HCT116 (cell line): ENCODE data around the gene SLC25A13. TPM values are rescaled to one million over a fixed set of nuclear protein-coding genes. Genes with fewer than 3 reads are reported as not detected.

Source experiments
- ATAC-seq: fragments of 200-7000 bp; cut with Tn5 transposase; 2 replicates; pipeline ENCODE4 v1.9.1; 2020; ENCODE audit warnings: mild to moderate bottlenecking, moderate library complexity
- BruUV-seq: library from RNA; stranded (reverse); fragments of 400-500 nt; replicated peaks from 2 replicates; lab custom pipeline; 2021; lab: Mats Ljungman, UMichigan
- CTCF ChIA-PET: fragments of 300-600 bp; sonication (Branson Sonifier 250); formaldehyde crosslinking; loops from one replicate; lab custom pipeline; 2021; ENCODE audit warnings: antibody characterized with exemption; lab: Charles Lee
- POLR2A ChIA-PET: fragments of 300-600, 350-600 bp; sonication (Branson Sonifier 250); formaldehyde crosslinking; loops from one replicate; lab custom pipeline; 2021; ENCODE audit warnings: antibody characterized with exemption; lab: Charles Lee
- RAD21 ChIA-PET, 2 experiments: fragments of 300-600 bp; sonication (Branson Sonifier 250); formaldehyde crosslinking; loops; one replicate each; lab custom pipeline; 2023; ENCODE audit warnings: low total read pairs in 2 of 2; ENCODE audit not compliant: uncharacterized antibody in 2 of 2, unreplicated experiment in 2 of 2, low non-redundant PET in 1 of 2; lab: Charles Lee
- DNase-seq: peaks from one replicate; pipeline ENCODE4 v3.0.0-alpha.2; 2010; ENCODE audit warnings: low read depth, low spot score
- H2AFZ ChIP-seq: fragments of 200-600 bp; shearing (Covaris generic), sonication (generic); 2 replicates; pipeline ENCODE4 v1.6.1; 2017; ENCODE audit warnings: low read depth, mixed run types, mixed read lengths, antibody characterized with exemption, low read length; ENCODE audit not compliant: poor library complexity, severe bottlenecking
- H3K27ac ChIP-seq: 2 replicates; pipeline ENCODE4 v1.5.1; 2012; ENCODE audit warnings: low read depth, low read length
- H3K27me3 ChIP-seq: fragments of 200-600 bp; sonication (generic); 2 replicates; pipeline ENCODE4 v1.6.1; 2016; ENCODE audit warnings: mixed run types, low read length, mixed read lengths; ENCODE audit not compliant: insufficient read depth
- H3K36me3 ChIP-seq, 2 experiments: fragments of 200-500 bp in 1 of 2; fragments of 200-600 bp in 1 of 2; sonication (Bioruptor generic) in 1 of 2; sonication (generic) in 1 of 2; 2 replicates each; pipeline versions ENCODE4 v1.5.1 to v1.6.1; 2014 to 2016; ENCODE audit warnings: low read length in 2 of 2, inconsistent platforms in 1 of 2, mixed read lengths in 1 of 2, mixed run types in 1 of 2; ENCODE audit not compliant: insufficient read depth in 2 of 2, control insufficient read depth in 1 of 2
- H3K4me1 ChIP-seq, 2 experiments: fragments of 200-600 bp in 1 of 2; sonication (generic) in 1 of 2; 2 replicates each; pipeline versions ENCODE4 v1.5.1 to v1.6.1; 2012 to 2017; ENCODE audit warnings: low read length in 2 of 2, inconsistent platforms in 1 of 2, mild to moderate bottlenecking in 1 of 2, mixed read lengths in 1 of 2, mixed run types in 1 of 2, moderate library complexity in 1 of 2; ENCODE audit not compliant: insufficient read depth in 2 of 2, control insufficient read depth in 1 of 2
- H3K4me2 ChIP-seq: fragments of 200-600 bp; sonication (generic); 2 replicates; pipeline ENCODE4 v1.6.1; 2017; ENCODE audit warnings: mixed run types, low read length, mixed read lengths
- H3K4me3 ChIP-seq, 2 experiments: fragments of 200-600 bp in 1 of 2; sonication (generic) in 1 of 2; replicated peaks in 1 of 2; 2 replicates each; pipeline ENCODE4 v1.5.1; 2011 to 2016; ENCODE audit warnings: low read length in 2 of 2, control low read depth in 1 of 2, low read depth in 1 of 2, mild to moderate bottlenecking in 1 of 2, mixed read lengths in 1 of 2, mixed run types in 1 of 2
- H3K79me2 ChIP-seq: fragments of 200-600 bp; sonication (generic); 2 replicates; pipeline ENCODE4 v1.6.1; 2017; ENCODE audit warnings: mild to moderate bottlenecking, mixed run types, low read length, moderate library complexity, mixed read lengths; ENCODE audit not compliant: insufficient read depth
- H3K9ac ChIP-seq: fragments of 200-600 bp; sonication (generic); 2 replicates; pipeline ENCODE4 v1.6.1; 2016; ENCODE audit warnings: low read length, mixed read lengths
- H3K9me2 ChIP-seq: fragments of 200-600 bp; sonication (generic), shearing (Covaris generic); 2 replicates; pipeline ENCODE4 v1.6.1; 2017; ENCODE audit warnings: mixed run types, mild to moderate bottlenecking, moderate library complexity; ENCODE audit not compliant: insufficient read depth
- H3K9me3 ChIP-seq, 2 experiments: fragments of 200-500 bp in 1 of 2; fragments of 200-600 bp in 1 of 2; sonication (Bioruptor generic) in 1 of 2; sonication (generic) in 1 of 2; 2 replicates each; pipeline ENCODE4 v1.6.1; 2014 to 2017; ENCODE audit warnings: low read length in 2 of 2, mixed read lengths in 2 of 2, inconsistent platforms in 1 of 2, low read depth in 1 of 2, mild to moderate bottlenecking in 1 of 2, mixed run types in 1 of 2, moderate library complexity in 1 of 2; ENCODE audit not compliant: control insufficient read depth in 1 of 2, insufficient read depth in 1 of 2
- H4K20me1 ChIP-seq: fragments of 200-600 bp; sonication (generic), shearing (Covaris generic); 2 replicates; pipeline ENCODE4 v1.6.1; 2017; ENCODE audit warnings: mixed run types, mild to moderate bottlenecking, moderate library complexity; ENCODE audit not compliant: insufficient read depth
- CBX3 ChIP-seq: IDR thresholded peaks from 2 replicates; pipeline ENCODE4 v1.6.1; 2012; ENCODE audit warnings: low read depth
- ELF1 ChIP-seq: IDR thresholded peaks from 2 replicates; pipeline ENCODE4 v1.6.1; 2012; ENCODE audit warnings: low read depth, borderline replicate concordance
- JUND ChIP-seq: IDR thresholded peaks from 2 replicates; pipeline ENCODE4 v1.6.1; 2012
- POLR2AphosphoS5 ChIP-seq: IDR thresholded peaks from 2 replicates; pipeline ENCODE4 v1.6.1; 2011; ENCODE audit warnings: mild to moderate bottlenecking, low read depth, low read length, moderate library complexity
- REST ChIP-seq: IDR thresholded peaks from 2 replicates; pipeline ENCODE4 v1.6.1; 2012; ENCODE audit warnings: low read depth
- SP1 ChIP-seq: IDR thresholded peaks from 2 replicates; pipeline ENCODE4 v1.6.1; 2012; ENCODE audit warnings: low read depth
- YY1 ChIP-seq: IDR thresholded peaks from 2 replicates; pipeline ENCODE4 v1.6.1; 2011; ENCODE audit warnings: low read length, low read depth, moderate library complexity, mild to moderate bottlenecking; ENCODE audit not compliant: insufficient replicate concordance; ENCODE audit errors: extremely low read depth
- ZFX ChIP-seq: fragments of 450-650 bp; IDR thresholded peaks from 2 replicates; pipeline ENCODE4 v1.6.1; 2017
- intact Hi-C: fragments of 100-400 bp; cut with micrococcal nuclease; formaldehyde crosslinking; loops from 2 replicates; pipeline ENCODE4 v1.10.0; 2022
- total RNA-seq: library from RNA; stranded (reverse); gene quantifications from one replicate; pipeline ENCODE4 v1.2.1, GENCODE V29; 2021; ENCODE audit not compliant: unreplicated experiment

The SLC25A13 gene
- total RNA-seq, 1 experiment from 2014 or later: 19.3 TPM

- no TSS peak for BruUV-seq
- intact Hi-C loops: no loop called here
These were observed 67.9 kb downstream of the SLC25A13 start for GRCh38 chr7:96253964-96254363.

More at GRCh38 chr7:96253964-96254363, 67.9 kb downstream of the SLC25A13 start:
- RAD21 ChIA-PET: no interaction called here
- Histone ChIP-seq H4K20me1 (no peaks in the 10 kb centered on the region), H3K9me3 (no peaks in the 10 kb centered on the region), H3K79me2 (peaks cover 8% of the 10 kb centered on the region; the same call in 1 of the 2 replicates), H3K9me2 (no peaks in the 10 kb centered on the region), H3K27me3 (no peaks in the 10 kb centered on the region), H3K4me1 (no peaks in the 10 kb centered on the region), H3K4me2 (no peak overlapping the region), H3K4me3 (no peak overlapping the region), H3K9ac (no peak overlapping the region), H3K27ac (no peak overlapping the region), H3K36me3 (no peaks in the 10 kb centered on the region), H2AFZ (no peak overlapping the region)
- TF ChIP-seq ELF1 (no peak), JUND (no peak), CBX3 (no peak), SP1 (no peak), POLR2AphosphoS5 (no peak), YY1 (no peak), REST (no peak), ZFX (no peak)
- no peak for DNase-seq
- POLR2A ChIA-PET: no interaction called here
- no peak for ATAC-seq
- CTCF ChIA-PET: no interaction called here
